Lung (tissue), 12 donors: ENCODE data around the gene LMAN2L. TPM values are rescaled to one million over a fixed set of nuclear protein-coding genes. Genes with fewer than 3 reads are reported as not detected.

ENCODE experiments used
- ATAC-seq: fragments of 200-7000 bp; cut with Tn5 transposase; one replicate; pipeline ENCODE4 v1.9.1; 2020; ENCODE audit warnings: moderate number of reproducible peaks; ENCODE audit not compliant: insufficient read depth, low FRiP score
- DNase-seq, 3 donors: peaks; one replicate each; pipeline ENCODE4 v3.0.0-alpha.2; 2013 to 2017
- H3K27ac ChIP-seq, 2 donors: one replicate each; pipeline ENCODE4 v1.5.1; 2013; ENCODE audit warnings: mild to moderate bottlenecking in 2 of 2, moderate library complexity in 2 of 2, control low read depth in 1 of 2, inconsistent platforms in 1 of 2, low read depth in 1 of 2, low read length in 1 of 2
- H3K27me3 ChIP-seq, 3 donors: one replicate each; pipeline ENCODE4 v1.5.1; 2013; ENCODE audit warnings: low read length in 2 of 3; ENCODE audit not compliant: control insufficient read depth in 3 of 3, insufficient read depth in 3 of 3
- H3K36me3 ChIP-seq, 4 donors: one replicate each; pipeline ENCODE4 v1.5.1; 2013; ENCODE audit warnings: low read length in 4 of 4, mild to moderate bottlenecking in 1 of 4, moderate library complexity in 1 of 4; ENCODE audit not compliant: control insufficient read depth in 4 of 4, insufficient read depth in 4 of 4
- H3K4me1 ChIP-seq, 5 donors: one replicate each; pipeline ENCODE4 v1.5.1; 2013; ENCODE audit warnings: low read length in 5 of 5, mild to moderate bottlenecking in 2 of 5, moderate library complexity in 1 of 5; ENCODE audit not compliant: control insufficient read depth in 5 of 5, insufficient read depth in 5 of 5
- H3K4me3 ChIP-seq: one replicate; pipeline ENCODE4 v1.5.1; 2013; ENCODE audit warnings: mild to moderate bottlenecking, control low read depth, moderate library complexity
- H3K9ac ChIP-seq, 2 donors: one replicate each; pipeline ENCODE4 v1.5.1; 2013; ENCODE audit warnings: low read length in 2 of 2, control low read depth in 1 of 2; ENCODE audit not compliant: insufficient read depth in 1 of 2
- H3K9me3 ChIP-seq, 4 donors: one replicate each; pipeline ENCODE4 v1.5.1; 2013; ENCODE audit warnings: low read length in 3 of 4, mild to moderate bottlenecking in 1 of 4, moderate library complexity in 1 of 4; ENCODE audit not compliant: control insufficient read depth in 4 of 4, insufficient read depth in 3 of 4
- WGBS, 2 donors: extraction: QIAGEN DNeasy Blood & Tissue Kit; methylation state at CpG; one replicate each; pipeline ENCODE4 v1.1.7; 2013; 5-methylcytosine and 5-hydroxymethylcytosine counted together
- polyA plus RNA-seq, 2 donors: library from polyadenylated mRNA; stranded (reverse); fragments of 200-250 nt; gene quantifications; one replicate each; pipeline ENCODE4 v1.2.1, GENCODE V29; 2013
- total RNA-seq, 2 donors: library from RNA; depleted of rRNA in 1 of 2; stranded (reverse); fragments of >200 nt in 1 of 2; gene quantifications; one replicate each; pipeline ENCODE4 v1.2.1, GENCODE V29; 2014 to 2021
- TF ChIP-seq, protein P1 (sequence below): IDR thresholded peaks from 2 replicates; pipeline ENCODE4 v1.5.1; 2012; ENCODE audit warnings: mild to moderate bottlenecking; ENCODE audit errors: control extremely low read depth, extremely low read depth
- donor health status: control.
- donor health status: control.
- donor health status: Bipolar disorder and iron deficiency.
- donor health status: healthy.
- donor health status: DM: yes; HTN: yes; CAD: no.

Gene LMAN2L
- total and polyA plus RNA-seq, 4 donors: 8.6 to 36.3 (median 16.5) TPM

GRCh38 chr2:96757477-96757860 is 17.6 kb upstream of the LMAN2L start:
- TF ChIP-seq, protein P1, sequence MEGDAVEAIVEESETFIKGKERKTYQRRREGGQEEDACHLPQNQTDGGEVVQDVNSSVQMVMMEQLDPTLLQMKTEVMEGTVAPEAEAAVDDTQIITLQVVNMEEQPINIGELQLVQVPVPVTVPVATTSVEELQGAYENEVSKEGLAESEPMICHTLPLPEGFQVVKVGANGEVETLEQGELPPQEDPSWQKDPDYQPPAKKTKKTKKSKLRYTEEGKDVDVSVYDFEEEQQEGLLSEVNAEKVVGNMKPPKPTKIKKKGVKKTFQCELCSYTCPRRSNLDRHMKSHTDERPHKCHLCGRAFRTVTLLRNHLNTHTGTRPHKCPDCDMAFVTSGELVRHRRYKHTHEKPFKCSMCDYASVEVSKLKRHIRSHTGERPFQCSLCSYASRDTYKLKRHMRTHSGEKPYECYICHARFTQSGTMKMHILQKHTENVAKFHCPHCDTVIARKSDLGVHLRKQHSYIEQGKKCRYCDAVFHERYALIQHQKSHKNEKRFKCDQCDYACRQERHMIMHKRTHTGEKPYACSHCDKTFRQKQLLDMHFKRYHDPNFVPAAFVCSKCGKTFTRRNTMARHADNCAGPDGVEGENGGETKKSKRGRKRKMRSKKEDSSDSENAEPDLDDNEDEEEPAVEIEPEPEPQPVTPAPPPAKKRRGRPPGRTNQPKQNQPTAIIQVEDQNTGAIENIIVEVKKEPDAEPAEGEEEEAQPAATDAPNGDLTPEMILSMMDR: no peak
- Histone ChIP-seq H3K9me3 (no peaks in the 10 kb centered on the region), H3K4me3 (no peak overlapping the region), H3K9ac (no peak overlapping the region), H3K27me3 (no peaks in the 10 kb centered on the region), H3K27ac (no peak overlapping the region), H3K36me3 (no peaks in the 10 kb centered on the region), H3K4me1 (peaks cover 0 to 17% (median 14%) of the 10 kb centered on the region in 5 donors)
- 95 to 98% methylated on average over 6 of the region's 6 CpGs for WGBS, 2 donors
- ATAC-seq (no peak), DNase-seq (no peak)

DNA sequence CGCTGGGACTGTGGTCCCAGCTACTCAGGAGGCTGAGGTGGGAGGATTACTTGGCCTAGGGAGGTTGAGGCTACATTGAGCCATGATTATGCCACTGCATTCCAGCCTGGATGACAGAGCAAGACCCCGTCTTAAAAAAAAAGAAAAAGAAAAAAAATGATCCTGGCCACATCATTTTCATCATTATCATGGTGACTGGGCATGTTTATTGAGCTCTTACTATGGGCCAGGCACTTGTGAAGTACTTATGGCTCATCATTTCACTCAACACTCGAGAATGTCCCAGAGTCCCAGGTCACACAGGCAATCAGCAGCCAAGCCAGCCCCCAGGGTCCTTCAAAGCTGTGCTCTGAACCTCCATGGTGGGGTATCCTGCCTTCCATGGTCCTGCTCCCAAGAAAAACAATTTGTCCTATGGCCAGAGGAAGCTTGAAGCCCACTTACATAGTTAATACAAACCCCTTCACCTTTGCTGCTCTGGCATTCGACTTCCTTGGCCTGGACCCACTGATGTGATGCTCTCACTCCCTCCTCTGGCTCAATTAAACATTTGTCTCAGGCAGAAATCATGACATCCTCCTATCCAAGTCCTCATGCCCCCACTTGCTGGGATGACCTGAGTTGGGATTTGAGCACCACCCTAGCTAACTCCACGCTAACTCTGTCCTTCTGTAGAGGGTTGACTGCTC is 17.1 kb upstream of the LMAN2L start:
- DNase-seq: no peak
- Histone ChIP-seq H3K4me3 (no peak overlapping the region), H3K27ac (no peak overlapping the region), H3K9ac (no peak overlapping the region), H3K27me3 (no peaks in the 10 kb centered on the region), H3K4me1 (peaks cover 0 to 12% (median 9%) of the 10 kb centered on the region in 5 donors), H3K36me3 (no peaks in the 10 kb centered on the region), H3K9me3 (no peaks in the 10 kb centered on the region)
- TF ChIP-seq, protein P1: no peak
- no peak for ATAC-seq
- 87% methylated on average over 5 of the region's 5 CpGs for WGBS, 2 donors

DNA sequence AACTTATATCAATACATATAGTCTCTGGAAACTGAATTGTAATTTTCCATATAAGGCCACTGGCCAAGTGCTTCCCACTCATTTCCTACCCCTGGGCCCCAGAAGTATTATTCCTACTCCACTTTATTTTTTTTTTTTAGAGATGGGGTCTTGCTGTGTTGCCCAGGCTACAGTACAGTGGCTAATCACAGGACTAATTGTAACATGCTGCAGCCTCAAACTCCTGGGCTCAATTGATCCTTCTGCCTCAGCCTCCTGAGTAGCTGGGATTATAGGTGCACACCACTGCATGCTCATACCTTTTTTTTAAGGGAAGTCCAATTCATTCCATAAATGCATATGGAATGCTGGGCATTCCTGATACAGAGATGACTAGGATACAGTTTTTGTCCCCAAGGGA is 14.5 kb upstream of the LMAN2L start:
- Histone ChIP-seq H3K36me3 (no peaks in the 10 kb centered on the region), H3K9ac (no peak overlapping the region), H3K4me1 (no peaks in the 10 kb centered on the region), H3K9me3 (no peaks in the 10 kb centered on the region), H3K27me3 (no peaks in the 10 kb centered on the region), H3K4me3 (no peak overlapping the region), H3K27ac (no peak overlapping the region)
- ATAC-seq (no peak), DNase-seq (no peak)
- TF ChIP-seq, protein P1: no peak

DNA sequence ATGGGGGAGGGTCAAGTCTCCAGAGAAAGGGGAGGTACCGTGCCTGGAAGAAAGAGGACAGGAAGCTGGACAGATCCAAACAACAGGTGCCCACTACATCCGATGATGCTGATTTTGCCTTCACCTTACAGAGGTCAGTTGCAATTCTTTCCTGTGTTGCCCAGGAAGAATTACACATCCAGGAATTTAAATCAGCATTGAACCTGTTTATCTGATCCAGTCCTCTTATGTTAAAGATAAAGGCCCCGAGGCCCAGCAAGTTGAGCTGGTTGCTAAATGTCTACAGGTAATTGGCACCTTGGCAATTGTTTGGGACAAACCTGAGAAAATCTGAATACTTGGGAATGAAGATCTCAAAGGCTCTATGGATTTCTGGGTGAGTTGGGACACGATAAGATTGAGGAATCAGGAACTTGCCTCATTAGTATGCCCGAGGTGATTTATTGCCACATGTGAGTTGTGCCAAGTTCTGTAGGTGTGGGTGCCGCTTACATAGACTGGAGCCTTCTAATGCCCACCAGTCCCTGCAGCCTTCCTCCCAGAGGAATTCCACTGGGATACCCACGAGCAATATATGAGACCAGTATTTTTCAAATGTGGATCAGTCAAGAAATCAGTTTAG is 13.9 kb upstream of the LMAN2L start:
- no peak overlapping the region for H3K9ac ChIP-seq
- H3K27ac ChIP-seq: no peak overlapping the region
- TF ChIP-seq, protein P1: no peak
- DNase-seq (no peak), ATAC-seq (no peak)
- H3K9me3 ChIP-seq: no peaks in the 10 kb centered on the region
- no peaks in the 10 kb centered on the region for H3K27me3 ChIP-seq
- WGBS, 2 donors: 48 to 55% methylated on average over 7 of the region's 7 CpGs
- no peaks in the 10 kb centered on the region for H3K36me3 ChIP-seq
- no peaks in the 10 kb centered on the region for H3K4me1 ChIP-seq
- no peak overlapping the region for H3K4me3 ChIP-seq
